GM18907 (cell line): ENCODE results near the gene RTP2.

Source experiments
- ATAC-seq: cut with Tn5 transposase; IDR thresholded peaks from one replicate; pipeline ENCODE4 v1.9.1; 2021; ENCODE audit warnings: mild to moderate bottlenecking, moderate library complexity; ENCODE audit not compliant: unreplicated experiment

Gene RTP2

GRCh38 chr3:187739094-187739560 is 36.8 kb upstream of the RTP2 start:
- no peak for ATAC-seq

DNA sequence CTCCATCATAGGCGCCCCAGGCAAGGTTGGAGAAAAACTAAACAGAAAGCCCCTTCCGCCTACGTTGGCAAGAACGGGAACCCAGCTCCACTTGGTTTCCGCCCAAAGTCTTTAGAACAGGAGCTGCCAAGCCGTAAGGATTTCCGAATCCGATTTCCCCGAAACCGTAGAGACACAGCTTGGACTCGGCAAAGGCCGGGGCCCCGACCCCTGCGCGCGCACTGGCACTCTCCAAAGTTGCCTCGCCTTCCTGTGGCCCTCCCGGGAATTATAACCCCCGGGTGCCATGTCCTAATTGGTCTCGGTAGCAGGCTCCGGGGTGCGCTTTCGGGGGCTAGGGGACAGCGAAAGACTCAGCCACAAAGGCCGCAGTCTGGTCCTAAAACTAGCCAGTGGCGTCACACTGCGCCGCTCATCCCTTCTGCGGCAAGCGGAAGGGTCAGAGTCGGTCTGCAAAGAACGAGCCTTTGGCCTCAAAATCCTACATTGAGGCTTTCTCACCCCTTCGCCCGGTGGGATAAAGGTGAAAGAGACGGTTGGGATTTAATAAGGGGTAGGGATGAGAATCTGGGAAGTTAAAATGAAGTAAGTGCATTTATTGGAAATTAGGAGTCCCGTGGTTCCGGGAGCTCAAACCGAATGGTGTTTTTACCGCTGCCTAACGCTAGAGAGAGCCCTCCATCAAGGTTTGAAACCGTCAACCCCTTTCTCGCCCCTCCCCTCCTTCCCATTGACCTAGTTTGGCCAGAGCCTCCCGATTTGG is 36.2 kb upstream of the RTP2 start:
- peak; percentile 70 for ATAC-seq

DNA sequence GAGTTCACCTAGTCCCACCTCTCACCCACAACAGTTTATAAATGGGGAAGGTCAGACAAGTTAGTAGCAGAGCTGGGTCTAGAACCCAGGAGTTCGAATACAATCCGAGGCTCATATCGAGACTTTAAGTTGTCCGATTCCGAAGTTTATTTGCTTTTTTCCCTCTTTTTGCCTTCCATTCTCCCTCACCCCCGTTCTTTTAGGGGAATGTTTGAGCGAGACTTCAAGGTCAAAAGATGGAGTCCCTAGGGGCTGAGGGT is 35.6 kb upstream of the RTP2 start:
- no peak for ATAC-seq

DNA sequence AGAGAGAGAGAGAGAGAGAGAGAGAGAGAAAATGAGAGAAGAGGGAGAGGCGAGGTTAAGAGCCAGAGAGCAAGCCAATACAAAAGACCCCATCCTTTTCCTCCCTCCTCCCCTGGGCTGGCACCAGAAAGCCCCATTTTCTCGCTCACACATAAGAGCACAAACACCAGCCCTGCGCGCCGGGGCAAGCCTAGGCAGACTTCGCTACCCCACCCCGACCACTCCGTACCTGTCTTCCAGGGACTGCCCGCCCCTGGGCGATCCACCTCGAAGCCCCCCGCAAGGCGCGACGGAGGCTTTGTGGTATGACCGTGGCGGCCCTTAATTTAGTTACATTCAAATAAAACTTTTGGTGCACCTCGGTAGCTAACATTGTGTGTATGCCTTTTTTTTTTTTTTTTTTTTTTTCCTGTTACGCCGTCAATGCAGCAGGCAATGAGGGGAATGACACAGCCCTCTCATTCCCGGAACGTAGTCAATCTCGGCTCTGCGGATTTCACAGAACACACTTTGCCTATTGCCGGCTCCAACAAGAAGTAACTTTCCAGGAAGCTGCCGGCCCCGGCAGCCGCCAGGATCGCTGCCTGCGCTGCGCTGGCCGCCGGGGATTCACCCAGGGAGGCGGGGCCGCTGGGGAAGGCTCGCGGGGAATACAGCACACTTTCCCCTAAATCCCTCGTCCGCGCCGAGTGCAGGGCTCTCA is 35.2 kb upstream of the RTP2 start:
- no peak for ATAC-seq

GRCh38 chr3:187737006-187737367 is 34.6 kb upstream of the RTP2 start:
- ATAC-seq: no peak

DNA sequence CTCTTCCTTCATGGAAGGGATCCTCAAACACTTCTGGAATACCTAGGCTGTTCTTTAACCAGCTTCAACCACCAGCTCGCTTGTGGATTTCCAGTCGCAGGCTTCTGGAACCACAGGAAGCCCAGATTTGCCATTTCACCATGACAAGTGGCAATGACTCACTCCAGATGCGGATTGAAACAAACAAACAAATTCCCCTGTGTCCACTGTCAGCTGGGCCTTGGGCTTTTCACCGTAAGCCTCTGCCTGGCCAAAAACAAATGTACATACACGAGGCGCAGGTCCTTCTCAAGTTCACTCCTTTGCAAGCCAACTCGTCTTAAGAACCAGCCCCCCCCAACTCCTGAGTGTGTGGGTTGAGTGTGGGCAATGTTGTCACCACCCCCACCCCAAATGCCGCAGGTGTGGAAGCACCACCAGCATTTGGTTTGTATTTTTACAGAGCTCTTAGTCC is 34.1 kb upstream of the RTP2 start:
- ATAC-seq: no peak

- ATAC-seq: no peak
Observed at GRCh38 chr3:187735837-187736236, 33.5 kb upstream of the RTP2 start.

DNA sequence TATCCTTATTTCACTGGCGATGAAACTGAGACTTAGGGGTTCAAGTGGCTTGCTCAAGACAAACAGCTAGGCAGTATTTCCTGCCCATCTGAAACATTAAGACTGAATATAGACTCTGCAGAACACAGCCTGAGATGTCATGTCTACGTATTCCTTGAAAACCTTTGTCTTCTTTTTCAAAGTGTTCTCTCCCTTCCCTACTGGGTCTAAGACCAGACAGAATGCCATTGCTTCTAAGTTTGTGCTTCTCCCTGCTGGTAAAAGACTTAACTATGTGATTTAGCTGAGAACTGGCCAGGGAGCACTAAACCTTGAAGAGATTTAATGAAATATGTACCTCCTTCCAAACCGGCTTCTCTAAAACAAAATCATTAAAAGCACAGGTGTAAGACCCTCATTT is 33.0 kb upstream of the RTP2 start:
- ATAC-seq: no peak

DNA sequence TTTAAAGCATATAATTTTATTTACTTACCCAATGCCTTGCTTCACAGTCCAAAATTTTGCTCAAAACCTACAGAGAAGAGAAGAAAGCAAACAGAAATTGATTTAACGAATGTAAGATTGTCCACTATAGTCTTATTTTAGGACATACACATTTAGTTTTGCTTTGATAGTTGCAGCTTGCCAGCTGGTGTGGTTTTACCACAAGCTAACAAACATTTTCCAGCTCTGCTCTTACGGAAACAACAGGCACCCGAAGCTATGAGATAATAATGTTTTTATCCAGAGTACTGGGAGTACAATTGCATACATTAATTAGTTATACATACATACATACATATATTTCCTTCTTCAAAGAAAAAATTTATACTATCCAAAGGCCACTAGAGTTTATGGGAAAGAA is 32.5 kb upstream of the RTP2 start:
- ATAC-seq: no peak

GRCh38 chr3:187733371-187733770 is 31.0 kb upstream of the RTP2 start:
- no peak for ATAC-seq

- ATAC-seq: no peak
Observed at GRCh38 chr3:187729598-187729997, 27.2 kb upstream of the RTP2 start.

DNA sequence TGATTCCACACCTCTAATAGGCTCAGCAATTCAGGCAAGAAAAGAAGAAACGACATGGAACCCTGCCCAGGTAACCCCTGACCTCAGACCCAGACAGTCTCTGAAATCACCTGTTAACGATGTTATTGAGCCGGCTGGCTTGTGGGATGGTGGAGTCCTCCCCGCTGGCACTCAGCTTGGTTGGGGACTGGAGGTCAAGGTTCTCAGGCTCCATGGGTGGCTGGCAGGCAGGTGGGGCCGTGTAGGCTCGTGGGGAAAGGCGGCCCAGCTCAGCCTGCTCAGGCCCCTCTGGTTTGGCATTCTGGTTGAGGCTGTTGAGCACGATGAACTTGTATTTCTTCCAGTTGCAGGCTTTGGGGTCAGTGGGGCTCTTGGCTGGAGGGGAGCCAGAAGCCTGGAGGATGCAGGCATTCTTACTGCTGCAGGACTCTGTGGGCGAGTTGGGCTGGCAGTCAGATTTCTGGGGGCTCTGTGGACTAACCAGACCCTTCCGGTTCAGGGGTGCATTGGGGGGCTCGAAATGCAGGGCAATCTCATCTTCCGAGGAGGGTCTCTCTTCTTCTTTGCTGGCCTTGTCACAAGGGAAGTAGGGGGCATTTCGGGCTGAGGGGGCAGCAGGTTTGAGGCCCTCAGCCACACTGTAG is 26.7 kb upstream of the RTP2 start:
- ATAC-seq: no peak

DNA sequence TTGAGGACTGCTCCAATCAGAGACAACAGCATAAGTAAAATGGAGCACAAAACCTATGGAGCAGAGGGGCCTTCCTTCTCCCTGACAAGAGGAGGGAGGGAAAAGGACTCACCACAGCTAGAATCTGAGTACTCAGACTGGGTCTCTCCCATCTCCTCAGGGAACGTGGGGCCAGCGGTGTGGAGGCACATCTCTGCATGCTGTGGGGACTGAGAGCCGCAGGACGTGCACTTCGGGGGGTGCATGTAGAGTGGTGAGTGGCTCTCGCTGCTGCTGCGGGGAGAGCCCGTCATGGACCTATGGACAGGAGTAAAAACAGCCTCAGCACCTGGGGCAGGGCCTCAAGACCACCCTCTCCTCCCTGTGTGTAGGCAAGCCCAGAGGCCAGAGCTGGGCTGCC is 25.9 kb upstream of the RTP2 start:
- ATAC-seq: no peak

GRCh38 chr3:187726564-187726963 is 24.2 kb upstream of the RTP2 start:
- ATAC-seq: no peak

DNA sequence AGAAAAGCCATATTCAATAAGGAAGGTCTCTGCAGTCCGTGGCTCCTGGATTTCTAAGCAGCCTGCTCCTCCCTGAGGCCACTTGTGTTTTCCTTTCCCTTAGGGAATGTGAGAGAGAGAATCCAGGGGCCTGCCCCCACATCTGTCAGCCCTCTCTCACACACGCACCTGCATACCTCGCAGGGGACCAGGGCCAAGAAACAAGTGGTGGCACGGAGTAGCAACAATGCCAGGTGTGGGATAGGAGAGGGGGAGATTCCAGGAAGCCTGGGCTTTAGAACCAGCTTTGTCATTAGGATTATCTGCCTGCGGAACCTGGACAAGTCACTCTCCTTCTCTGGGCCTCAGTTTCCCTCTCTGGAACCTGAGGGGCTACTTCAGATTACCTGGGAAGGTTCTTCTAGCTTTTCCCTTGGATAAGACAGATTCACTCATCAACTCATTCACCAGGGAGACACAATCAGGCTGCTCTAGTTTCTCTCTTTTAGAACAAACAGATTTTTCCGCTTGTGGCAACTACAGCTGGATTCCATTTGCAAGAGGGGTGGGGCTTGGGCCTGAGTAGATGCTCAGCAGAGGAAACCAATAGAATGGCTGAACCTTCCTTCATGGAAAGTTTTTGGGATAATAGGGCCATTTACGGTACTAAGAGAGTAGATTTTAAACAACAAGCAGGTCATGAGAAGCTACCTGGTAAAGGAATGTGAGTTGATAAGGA is 23.5 kb upstream of the RTP2 start:
- ATAC-seq: no peak

GRCh38 chr3:187725224-187725623 is 22.9 kb upstream of the RTP2 start:
- ATAC-seq: no peak

DNA sequence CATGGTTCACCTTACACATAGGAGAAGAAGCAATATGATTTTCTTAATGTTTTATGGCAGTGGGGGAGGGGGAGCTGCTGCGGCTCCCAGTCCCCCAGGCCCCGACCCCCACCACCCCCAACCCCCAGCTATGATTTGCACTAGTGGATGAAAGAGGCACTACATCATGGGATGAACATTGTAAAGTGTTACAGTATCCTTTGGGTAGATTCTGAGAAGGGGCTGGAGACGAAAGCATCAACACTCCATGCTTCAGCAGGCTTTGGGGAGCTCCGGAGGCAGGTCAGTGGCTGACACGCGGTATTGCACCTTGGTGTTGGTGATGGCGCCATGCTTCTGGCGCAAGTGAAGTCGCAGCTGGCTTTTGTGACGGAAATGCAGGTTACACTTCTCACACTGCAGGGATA is 19.9 kb upstream of the RTP2 start:
- no peak for ATAC-seq

DNA sequence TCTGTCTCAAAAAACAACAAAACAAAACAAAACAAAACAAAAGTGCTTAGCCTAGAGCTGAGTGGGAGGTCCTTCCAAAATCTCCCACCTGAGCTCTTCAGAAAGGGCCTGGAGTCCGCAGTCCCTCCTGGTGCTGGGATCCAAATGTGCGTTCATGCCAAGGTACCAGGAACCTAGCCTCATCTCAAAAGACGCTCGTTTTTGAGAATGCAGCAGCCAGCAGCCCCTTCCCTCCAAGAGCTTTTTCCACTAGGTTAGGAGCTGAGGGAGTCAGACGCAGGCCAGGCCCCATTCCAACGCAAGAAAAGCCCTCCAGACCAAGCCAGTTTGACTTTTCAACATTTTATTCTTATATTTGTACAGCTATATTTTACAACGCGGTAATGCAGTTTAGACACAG is 18.7 kb upstream of the RTP2 start:
- ATAC-seq: no peak

- no peak for ATAC-seq
Observed at GRCh38 chr3:187720337-187720670, 17.9 kb upstream of the RTP2 start.

- no peak for ATAC-seq
Observed at GRCh38 chr3:187719628-187720336, 17.4 kb upstream of the RTP2 start.

DNA sequence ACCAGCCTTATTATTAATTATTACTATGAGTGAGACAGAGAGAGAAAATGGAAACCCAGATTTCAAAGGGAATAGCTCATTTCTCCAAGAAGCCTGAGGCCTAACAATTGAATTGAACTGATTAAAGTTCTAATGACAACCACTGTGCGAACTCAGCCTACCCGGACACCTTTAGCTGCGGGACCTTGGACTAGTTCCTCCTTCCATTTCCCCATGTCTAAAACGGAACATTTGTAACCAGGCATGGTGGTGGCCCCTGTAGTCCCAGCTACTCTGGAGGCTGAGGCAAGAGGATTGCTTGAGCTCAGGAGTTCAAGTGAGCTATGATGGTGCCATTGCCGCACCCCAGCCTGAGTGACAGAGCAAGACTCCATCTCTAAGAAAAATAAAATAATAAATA is 16.4 kb upstream of the RTP2 start:
- ATAC-seq: no peak
